Panc1 (cell line): ENCODE measurements around the gene CAMK4.

ENCODE experiments used
- CTCF ChIP-seq: fragments of 450-650 bp; IDR thresholded peaks from 2 replicates; pipeline ENCODE4 v1.5.1; 2017; ENCODE audit warnings: mild to moderate bottlenecking
- SIN3A ChIP-seq: IDR thresholded peaks from 2 replicates; pipeline ENCODE4 v1.6.1; 2012; ENCODE audit warnings: low read depth, mild to moderate bottlenecking, low read length, moderate library complexity, borderline replicate concordance; ENCODE audit not compliant: insufficient read depth

- no peak for TF ChIP-seq CTCF
- no peak for TF ChIP-seq SIN3A
Measured at GRCh38 chr5:111201705-111202104, 22.5 kb upstream of the CAMK4 start.
